Motor neuron (in vitro differentiated cells): ENCODE measurements around the gene LYZL6. TPM values are rescaled to one million over a fixed set of nuclear protein-coding genes. Genes with fewer than 3 reads are reported as not detected.
"Not testable (repeated sequence)": the region's sequence is repeated elsewhere in the genome, so short reads cannot be mapped to it uniquely, and the experiment has no call there.

ENCODE experiments used
- ATAC-seq, 8 experiments: fragments of 200-7000 bp; cut with Tn5 transposase; replicated peaks in 6 of 8; 2 replicates each; pipeline ENCODE4 v1.8.0; 2021; ENCODE audit warnings: mild to moderate bottlenecking in 8 of 8, moderate library complexity in 8 of 8
- H3K27ac ChIP-seq, 2 donors: fragments of 250-450 bp; sonication (Bioruptor Pico); 2 replicates each; pipeline ENCODE4 v1.9.0; 2021; ENCODE audit warnings: antibody characterized with exemption in 2 of 2, mild to moderate bottlenecking in 2 of 2, moderate library complexity in 1 of 2
- H3K4me1 ChIP-seq, 2 donors: fragments of 250-450 bp; sonication (Bioruptor Pico); replicated peaks in 1 of 2; 2 replicates each; pipeline ENCODE4 v1.6.1; 2021; ENCODE audit warnings: antibody characterized with exemption in 2 of 2, mild to moderate bottlenecking in 2 of 2, moderate library complexity in 1 of 2
- H3K4me3 ChIP-seq, 5 donors: fragments of 250-450 bp; sonication (Bioruptor Pico); 2 replicates each; pipeline ENCODE4 v1.9.0; 2021; ENCODE audit warnings: antibody characterized with exemption in 5 of 5, mild to moderate bottlenecking in 5 of 5, moderate library complexity in 4 of 5
- WGBS, 10 experiments: fragments of 450-650 bp; shearing (Covaris generic); methylation state at CpG; one replicate each; pipeline ENCODE4 v1.0.0; 2022; 5-methylcytosine and 5-hydroxymethylcytosine counted together
- in situ Hi-C, 9 experiments: fragments of 400-800 bp; cut with MboI; loops; one replicate each; pipeline ENCODE4 v1.15.0; 2021; ENCODE audit warnings: low sequenced_read_pairs in 9 of 9, low pct_unique_long_range_greater_than_20kb in 2 of 9; ENCODE audit not compliant: unreplicated experiment in 9 of 9
- total RNA-seq, 8 experiments: library from RNA; unstranded; fragments of 300-600 nt; gene quantifications; 2 replicates each; pipeline versions ENCODE4 v1.2.3 to v1.2.4, GENCODE V29; 2022

Gene LYZL6
- total RNA-seq, 8 experiments from 2014 or later = 0.66 TPM; not detected in 7

DNA sequence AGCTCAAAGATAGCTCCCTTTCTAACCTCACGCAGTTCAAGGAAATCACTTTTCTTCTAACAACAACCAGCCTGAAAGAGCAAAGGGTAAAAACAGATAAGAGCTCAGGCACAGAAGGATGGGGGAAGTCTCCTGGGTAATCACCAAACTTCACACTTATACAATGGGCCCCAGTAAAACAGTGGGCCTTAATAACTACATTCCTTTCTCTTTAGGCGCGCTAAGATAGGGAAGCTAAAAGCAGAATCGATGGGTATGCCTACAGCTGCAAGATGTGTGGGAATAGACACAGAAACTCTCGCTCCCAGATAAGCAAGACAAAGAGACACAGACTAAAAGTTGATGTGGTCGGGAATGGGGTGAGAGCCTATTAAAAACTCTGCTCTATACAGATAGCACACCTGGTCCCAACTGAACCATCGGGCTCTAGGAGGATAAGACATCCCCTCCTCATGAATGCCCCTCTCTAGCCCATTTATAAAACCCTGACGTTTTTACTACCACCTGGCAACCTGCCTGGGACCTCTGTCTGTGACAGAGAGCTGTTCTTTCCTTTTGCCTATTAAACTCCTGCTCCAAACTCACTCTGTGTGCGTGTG, 826 bp downstream of the LYZL6 start:
- Histone ChIP-seq H3K27ac (no peak overlapping the region), H3K4me3 (no peak overlapping the region), H3K4me1 (no peaks in the 10 kb centered on the region)
- in situ Hi-C loops = loop anchor here in 1 of 9 experiments (25.0 kb wide), 1 partner anchor 105 kb away; no protein-coding TSS in a partner anchor
- ATAC-seq = no peak
- 0 to 100% (median 71%) methylated on average over 1 to 6 of the region's 9 CpGs; no CpG with 5 or more reads in 2 of the 10 experiments for WGBS, 10 experiments

GRCh38 chr17:35938492-35938891, 5.0 kb downstream of the LYZL6 start:
- WGBS, 10 experiments = 90% methylated on average over 3 of the region's 3 CpGs; no CpG with 5 or more reads in 9 of the 10 experiments
- ATAC-seq, H3K4me1 ChIP-seq, H3K27ac ChIP-seq, H3K4me3 ChIP-seq: not testable (repeated sequence)
- in situ Hi-C loops = loop anchor here in 1 of 9 experiments (25.0 kb wide), 1 partner anchor 101 kb away; no protein-coding TSS in a partner anchor

- Histone ChIP-seq H3K4me3 (no peak overlapping the region), H3K4me1 (no peaks in the 10 kb centered on the region), H3K27ac (no peak overlapping the region)
- in situ Hi-C loops = loop anchor here in 1 of 9 experiments (25.0 kb wide), 1 partner anchor 99 kb away; no protein-coding TSS in a partner anchor
- WGBS, 10 experiments = 20 to 100% (median 86%) methylated on average over 1 to 3 of the region's 5 CpGs; no CpG with 5 or more reads in 4 of the 10 experiments
- no peak for ATAC-seq
Measured at GRCh38 chr17:35936063-35936462, 7.5 kb downstream of the LYZL6 start.

DNA sequence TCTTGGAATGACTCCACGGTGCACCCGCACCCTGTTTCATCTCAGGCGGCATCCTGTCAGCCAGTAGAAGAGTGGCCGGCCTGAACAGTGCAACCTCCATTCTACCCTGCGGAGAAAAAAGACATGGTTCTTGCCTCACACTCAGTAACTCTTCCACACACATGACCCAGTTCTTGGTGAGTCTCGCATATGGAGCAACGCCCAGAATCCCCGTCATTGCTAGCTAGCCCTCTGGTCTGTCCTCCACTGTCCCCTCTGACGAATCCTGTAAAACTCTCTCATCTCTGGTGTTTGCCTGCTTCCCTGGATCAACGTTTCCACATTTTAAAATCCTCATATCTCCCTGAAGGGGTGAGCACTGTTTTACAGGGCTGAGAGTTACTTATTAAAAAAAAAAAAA, 8.8 kb downstream of the LYZL6 start:
- peak in 2 of 8 experiments; percentile 77 to 89 for ATAC-seq
- 24 to 97% (median 67%) methylated on average over 1 to 8 of the region's 10 CpGs; no CpG with 5 or more reads in 1 of the 10 experiments for WGBS, 10 experiments
- no peak overlapping the region for H3K4me3 ChIP-seq
- H3K4me1 ChIP-seq = peaks cover 0 to 5% of the 10 kb centered on the region in 2 donors
- no peak overlapping the region for H3K27ac ChIP-seq
- in situ Hi-C loops = loop anchor here in 1 of 9 experiments (25.0 kb wide), 1 partner anchor 97 kb away; no protein-coding TSS in a partner anchor

- no peak for ATAC-seq
- in situ Hi-C loops = loop anchor here in 1 of 9 experiments (25.0 kb wide), 1 partner anchor 95 kb away; no protein-coding TSS in a partner anchor
- Histone ChIP-seq H3K4me1 (peaks cover 0 to 5% of the 10 kb centered on the region in 2 donors), H3K4me3 (no peak overlapping the region), H3K27ac (no peak overlapping the region)
Measured at GRCh38 chr17:35932586-35932985, 10.9 kb downstream of the LYZL6 start.

DNA sequence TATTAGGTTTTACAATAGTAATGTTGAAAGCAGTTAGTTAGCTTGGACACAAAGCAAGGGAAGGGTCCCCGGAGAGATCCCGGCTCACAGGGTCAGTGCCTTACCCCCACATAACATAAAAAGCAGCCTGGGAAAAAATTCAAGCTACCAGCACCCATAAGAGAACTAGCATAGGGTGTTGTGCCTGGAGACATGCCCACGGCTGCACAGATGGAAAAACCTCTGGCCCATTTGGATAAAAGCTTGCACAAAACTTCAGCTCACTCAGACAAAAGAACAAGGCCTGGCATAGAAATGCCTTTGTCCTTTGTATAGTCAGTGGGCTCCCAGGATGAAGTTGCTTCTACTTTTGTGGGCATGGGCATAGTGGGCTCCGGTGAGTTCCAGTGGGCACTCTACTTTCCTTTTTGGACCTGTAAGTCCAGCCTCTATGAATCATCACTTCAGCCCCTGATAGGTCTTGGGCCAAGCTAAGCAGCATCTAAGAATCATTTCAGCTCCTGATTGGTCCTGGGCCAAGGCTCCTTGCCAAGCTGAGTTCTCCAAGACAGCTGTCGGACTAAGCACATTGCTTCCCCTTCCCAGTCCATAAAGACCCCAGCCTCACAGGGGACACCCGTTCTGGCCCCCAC, 11.6 kb downstream of the LYZL6 start:
- H3K4me3 ChIP-seq = no peak overlapping the region
- in situ Hi-C loops = loop anchor here in 1 of 9 experiments (25.0 kb wide), 1 partner anchor 95 kb away; no protein-coding TSS in a partner anchor
- ATAC-seq = no peak
- peaks cover 0 to 5% of the 10 kb centered on the region in 2 donors for H3K4me1 ChIP-seq
- WGBS, 10 experiments = 44 to 100% (median 79%) methylated on average over 1 to 3 of the region's 6 CpGs; no CpG with 5 or more reads in 2 of the 10 experiments
- H3K27ac ChIP-seq = no peak overlapping the region

DNA sequence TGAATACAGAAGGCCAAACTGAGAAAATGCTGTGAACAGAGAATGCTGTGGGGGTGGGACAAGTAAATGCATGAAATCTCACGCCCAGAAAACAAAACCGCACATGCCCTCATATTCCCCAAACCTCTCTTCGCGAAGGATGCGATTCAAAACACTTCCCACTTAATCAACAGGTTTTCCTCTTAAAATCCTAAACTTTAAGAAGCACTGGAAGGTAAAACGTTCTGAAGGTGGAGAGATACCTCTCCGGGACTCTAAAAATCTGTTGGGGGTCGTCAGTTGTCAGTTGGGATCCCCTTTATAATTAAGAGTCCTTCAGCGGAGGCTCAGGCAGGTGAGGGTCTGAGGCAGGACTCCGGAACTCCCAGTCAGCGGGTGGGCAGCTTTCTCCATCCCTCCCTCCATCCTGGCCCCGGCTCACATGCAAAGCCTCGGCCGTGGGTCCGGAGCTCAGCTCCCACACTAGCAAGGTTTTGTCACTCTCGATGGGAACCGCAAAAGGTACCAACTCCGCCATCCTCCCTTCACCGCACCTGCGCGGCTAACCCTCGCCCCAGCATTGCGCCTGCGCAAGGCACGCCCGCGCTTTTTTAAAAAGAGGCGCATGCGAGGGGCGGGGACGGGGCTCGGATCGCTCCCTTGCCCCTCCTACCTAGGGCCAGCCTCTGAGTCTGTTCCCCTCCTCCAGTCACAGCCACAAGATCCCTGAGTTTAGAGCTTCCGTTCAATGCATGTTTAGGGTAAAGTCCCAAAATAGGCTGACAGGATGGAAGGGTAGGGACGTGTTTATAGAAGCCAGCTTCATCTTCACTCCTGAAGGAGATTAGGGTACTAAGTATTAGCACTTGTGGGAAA, 13.1 kb downstream of the LYZL6 start, which contains the start of gene RDM1:
RDM1 (minus strand) TSS at position 563 of the 855 bp plus-strand sequence; CDS start at position 517, 46 bp downstream.
- no peak within 1 kb of the TSS for H3K27ac ChIP-seq
- in situ Hi-C loops = loop anchor here in 1 of 9 experiments (25.0 kb wide), 1 partner anchor 93 kb away; no protein-coding TSS in a partner anchor
- H3K4me1 ChIP-seq = peaks cover 0 to 5% of the 10 kb centered on the region in 2 donors
- ATAC-seq = peak; percentile 78 to 99 (median 87)
- peak within 1 kb of the TSS; percentile 41 to 68 (median 54) for H3K4me3 ChIP-seq
- WGBS, 10 experiments = 0 to 20% (median 2%) methylated on average over 1 to 28 of the region's 35 CpGs

DNA sequence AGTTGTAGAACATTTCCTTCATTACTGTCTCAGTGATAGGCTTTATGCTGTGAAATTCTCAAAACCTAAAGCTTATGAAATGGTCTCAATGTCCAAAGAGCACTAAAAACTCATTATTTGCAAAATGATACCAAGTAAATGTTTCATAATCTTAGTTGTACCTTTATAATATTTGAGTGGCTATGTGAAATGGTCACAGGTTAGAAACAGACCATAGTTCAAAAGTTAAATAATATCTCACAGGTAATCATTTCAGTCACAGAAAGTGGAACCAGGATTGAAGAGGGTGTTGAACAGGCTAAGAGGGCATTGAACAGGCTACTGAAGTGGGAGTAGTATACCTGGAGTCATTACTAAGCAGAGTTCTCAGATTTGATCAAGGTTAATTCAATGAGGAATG, 15.8 kb downstream of the LYZL6 start:
- H3K27ac ChIP-seq = no peak overlapping the region
- peaks cover 0 to 5% of the 10 kb centered on the region in 2 donors for H3K4me1 ChIP-seq
- in situ Hi-C loops = loop anchor here in 1 of 9 experiments (25.0 kb wide), 1 partner anchor 90 kb away; no protein-coding TSS in a partner anchor
- no peak overlapping the region for H3K4me3 ChIP-seq
- ATAC-seq = no peak

- WGBS, 10 experiments = 29 to 100% (median 89%) methylated on average over 1 to 5 of the region's 6 CpGs; no CpG with 5 or more reads in 3 of the 10 experiments
- Histone ChIP-seq H3K27ac (no peak overlapping the region), H3K4me3 (no peak overlapping the region), H3K4me1 (no peaks in the 10 kb centered on the region)
- in situ Hi-C loops = loop anchor here in 1 of 9 experiments (25.0 kb wide), 1 partner anchor 111 kb away; the partner anchor contains the start of gene TAF15
- no peak for ATAC-seq
Measured at GRCh38 chr17:35923609-35924114, 19.9 kb downstream of the LYZL6 start.

GRCh38 chr17:35920229-35920628, 23.3 kb downstream of the LYZL6 start:
- Histone ChIP-seq H3K27ac (no peak overlapping the region), H3K4me1 (no peaks in the 10 kb centered on the region), H3K4me3 (no peak overlapping the region)
- ATAC-seq = no peak
- in situ Hi-C loops = loop anchor here in 1 of 9 experiments (25.0 kb wide), 1 partner anchor 108 kb away; the partner anchor contains the start of gene TAF15
- 43 to 100% (median 92%) methylated on average over 1 of the region's 1 CpG; no CpG with 5 or more reads in 2 of the 10 experiments for WGBS, 10 experiments

DNA sequence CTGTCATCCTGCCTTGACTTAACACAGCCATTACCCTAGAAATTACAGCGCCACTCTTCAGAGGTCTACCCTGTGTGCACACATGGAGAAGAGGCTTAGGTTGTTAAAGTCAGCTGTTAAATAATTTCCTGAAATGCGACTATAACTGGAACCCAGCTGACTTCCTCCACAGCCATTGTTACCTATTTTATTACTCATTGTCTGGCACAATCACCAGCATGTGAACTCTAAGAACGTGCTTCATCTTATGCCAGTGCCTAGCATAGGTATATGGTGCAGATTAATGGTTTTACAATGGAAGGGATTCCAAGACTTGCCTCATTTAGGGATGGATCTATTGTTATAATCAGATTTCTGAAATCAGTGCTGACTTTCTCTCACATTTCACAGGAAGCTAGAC, 24.8 kb downstream of the LYZL6 start:
- no peak for ATAC-seq
- in situ Hi-C loops = loop anchor here in 1 of 9 experiments (25.0 kb wide), 1 partner anchor 106 kb away; the partner anchor contains the start of gene TAF15
- H3K4me3 ChIP-seq = no peak overlapping the region
- H3K27ac ChIP-seq = no peak overlapping the region
- H3K4me1 ChIP-seq = no peaks in the 10 kb centered on the region
- WGBS, 10 experiments = 6 to 95% (median 27%) methylated on average over 1 to 3 of the region's 3 CpGs; no CpG with 5 or more reads in 3 of the 10 experiments
